ENCODE data around the gene CCL7. TPM values are rescaled to one million over a fixed set of nuclear protein-coding genes. Genes with fewer than 3 reads are reported as not detected.

The CCL7 gene
- total and polyA plus RNA-seq, 2 experiments from 2014 or later: 0.69 TPM; not detected in 1

- no peak for DNase-seq (ENCODE audit: low spot score)
- H3K27me3 ChIP-seq: no peaks in the 10 kb centered on the region
- no peaks in the 10 kb centered on the region for H4K20me1 ChIP-seq (ENCODE audit: insufficient read depth, poor library complexity, severe bottlenecking)
- H3K9me2 ChIP-seq (replicated peaks; ENCODE audit: insufficient read depth): no peaks in the 10 kb centered on the region
- H3K4me2 ChIP-seq: no peak overlapping the region
- no peaks in the 10 kb centered on the region for H3K79me2 ChIP-seq
- H3K4me3 ChIP-seq: no peak overlapping the region
- no peaks in the 10 kb centered on the region for H3K36me3 ChIP-seq (replicated peaks; ENCODE audit: insufficient read depth, low read depth)
- no peak overlapping the region for H2AFZ ChIP-seq
- 79% methylated on average over 7 of the region's 7 CpGs for WGBS (ENCODE audit: low lambda C conversion rate, missing lambda C conversion rate)
- TF ChIP-seq EZH2 (IDR thresholded peaks at IDR 0.05; ENCODE audit: borderline replicate concordance): no peak
- no peak for TF ChIP-seq EZH2phosphoT487 (IDR thresholded peaks at IDR 0.05; ENCODE audit: low read depth, severe bottlenecking, unreplicated experiment)
- TF ChIP-seq CTCF (IDR thresholded peaks at IDR 0.05; ENCODE audit: poor library complexity): no peak
- peaks cover 10% of the 10 kb centered on the region for H3K4me1 ChIP-seq (ENCODE audit: insufficient read depth)
- H3K9me3 ChIP-seq (ENCODE audit: low read depth): no peaks in the 10 kb centered on the region
- no peak overlapping the region for H3K27ac ChIP-seq
Measured at GRCh38 chr17:34243364-34244320, 26.4 kb upstream of the CCL7 start.

GRCh38 chr17:34245351-34245905 lies 24.6 kb upstream of the CCL7 start:
- DNase-seq (ENCODE audit: low spot score): no peak
- H3K27me3 ChIP-seq: no peaks in the 10 kb centered on the region
- no peaks in the 10 kb centered on the region for H3K9me3 ChIP-seq (ENCODE audit: low read depth)
- H3K4me3 ChIP-seq: no peak overlapping the region
- H3K79me2 ChIP-seq: no peaks in the 10 kb centered on the region
- H3K27ac ChIP-seq: no peak overlapping the region
- H4K20me1 ChIP-seq (ENCODE audit: insufficient read depth, poor library complexity, severe bottlenecking): no peaks in the 10 kb centered on the region
- peaks cover 21% of the 10 kb centered on the region for H3K4me1 ChIP-seq (ENCODE audit: insufficient read depth)
- no peak overlapping the region for H3K4me2 ChIP-seq
- no peak overlapping the region for H2AFZ ChIP-seq
- no peaks in the 10 kb centered on the region for H3K36me3 ChIP-seq (replicated peaks; ENCODE audit: insufficient read depth, low read depth)
- WGBS (ENCODE audit: low lambda C conversion rate, missing lambda C conversion rate): 81% methylated on average over 6 of the region's 6 CpGs
- TF ChIP-seq EZH2 (IDR thresholded peaks at IDR 0.05; ENCODE audit: borderline replicate concordance): no peak
- no peaks in the 10 kb centered on the region for H3K9me2 ChIP-seq (replicated peaks; ENCODE audit: insufficient read depth)

- Histone ChIP-seq H2AFZ (no peak overlapping the region), H3K4me3 (no peak overlapping the region), H3K9me2 (replicated peaks; ENCODE audit: insufficient read depth) (no peaks in the 10 kb centered on the region), H4K20me1 (ENCODE audit: insufficient read depth, poor library complexity, severe bottlenecking) (no peaks in the 10 kb centered on the region), H3K27me3 (no peaks in the 10 kb centered on the region), H3K36me3 (replicated peaks; ENCODE audit: insufficient read depth, low read depth) (no peaks in the 10 kb centered on the region), H3K4me2 (no peak overlapping the region), H3K9me3 (ENCODE audit: low read depth) (no peaks in the 10 kb centered on the region), H3K27ac (no peak overlapping the region), H3K4me1 (ENCODE audit: insufficient read depth) (peaks cover 21% of the 10 kb centered on the region), H3K79me2 (no peaks in the 10 kb centered on the region)
- TF ChIP-seq EZH2phosphoT487 (IDR thresholded peaks at IDR 0.05; ENCODE audit: low read depth, severe bottlenecking, unreplicated experiment) (no peak), EZH2 (IDR thresholded peaks at IDR 0.05; ENCODE audit: borderline replicate concordance) (no peak), CTCF (IDR thresholded peaks at IDR 0.05; ENCODE audit: poor library complexity) (no peak)
- WGBS (ENCODE audit: low lambda C conversion rate, missing lambda C conversion rate): 94% methylated on average over 1 of the region's 1 CpG
- no peak for DNase-seq (ENCODE audit: low spot score)
Measured at GRCh38 chr17:34246446-34246845, 23.6 kb upstream of the CCL7 start.

- Histone ChIP-seq H3K36me3 (replicated peaks; ENCODE audit: insufficient read depth, low read depth) (no peaks in the 10 kb centered on the region), H3K27me3 (no peaks in the 10 kb centered on the region), H2AFZ (no peak overlapping the region), H4K20me1 (ENCODE audit: insufficient read depth, poor library complexity, severe bottlenecking) (no peaks in the 10 kb centered on the region), H3K4me2 (no peak overlapping the region), H3K9me3 (ENCODE audit: low read depth) (no peaks in the 10 kb centered on the region), H3K4me3 (no peak overlapping the region), H3K9me2 (replicated peaks; ENCODE audit: insufficient read depth) (no peaks in the 10 kb centered on the region), H3K79me2 (no peaks in the 10 kb centered on the region), H3K27ac (no peak overlapping the region), H3K4me1 (ENCODE audit: insufficient read depth) (peaks cover 23% of the 10 kb centered on the region)
- 86% methylated on average over 3 of the region's 3 CpGs for WGBS (ENCODE audit: low lambda C conversion rate, missing lambda C conversion rate)
- DNase-seq (ENCODE audit: low spot score): no peak
- TF ChIP-seq EZH2phosphoT487 (IDR thresholded peaks at IDR 0.05; ENCODE audit: low read depth, severe bottlenecking, unreplicated experiment) (no peak), CTCF (IDR thresholded peaks at IDR 0.05; ENCODE audit: poor library complexity) (no peak), EZH2 (IDR thresholded peaks at IDR 0.05; ENCODE audit: borderline replicate concordance) (no peak)
Measured at GRCh38 chr17:34246881-34247280, 23.1 kb upstream of the CCL7 start.

Data from hepatocyte (in vitro differentiated cells).